SK-N-SH (cell line): ENCODE results near the gene NWD2. TPM values are rescaled to one million over a fixed set of nuclear protein-coding genes. Genes with fewer than 3 reads are reported as not detected.

Experiments
- CTCF ChIA-PET: fragments of 300-600, 350-600 bp; formaldehyde crosslinking; extraction: SDS; loops from one replicate; lab custom pipeline; 2021; lab: Yijun Ruan, JAX
- POLR2A ChIA-PET: fragments of 350-600 bp; sonication (Branson Sonifier 250); formaldehyde crosslinking; extraction: SDS; loops from one replicate; lab custom pipeline; 2020; ENCODE audit warnings: antibody characterized with exemption, inconsistent platforms; lab: Yijun Ruan, JAX
- DNase-seq: peaks from one replicate; pipeline ENCODE4 v3.0.0; 2012
- H2AFZ ChIP-seq: fragments of 200-600 bp; sonication (generic); 2 replicates; pipeline ENCODE4 v1.8.1; 2016; ENCODE audit warnings: antibody characterized with exemption, mild to moderate bottlenecking, low read depth
- H3F3A ChIP-seq: fragments of 200-600 bp; sonication (generic); replicated peaks from 2 replicates; pipeline ENCODE3; 2016; ENCODE audit warnings: antibody characterized with exemption, mild to moderate bottlenecking; ENCODE audit not compliant: insufficient read depth
- H3K27ac ChIP-seq, 2 experiments: fragments of 200-500 bp in 1 of 2; fragments of 200-600 bp in 1 of 2; sonication (Bioruptor generic) in 1 of 2; sonication (generic), shearing (Covaris generic) in 1 of 2; 2 replicates each; pipeline versions ENCODE4 v1.5.1 to v1.6.1; 2014 to 2016; ENCODE audit warnings: low read depth in 2 of 2, inconsistent platforms in 1 of 2, low read length in 1 of 2, mild to moderate bottlenecking in 1 of 2, mixed read lengths in 1 of 2
- H3K27me3 ChIP-seq: fragments of 200-600 bp; sonication (generic), shearing (Covaris generic); 2 replicates; pipeline ENCODE4 v1.6.1; 2016; ENCODE audit warnings: mixed run types; ENCODE audit not compliant: insufficient read depth
- H3K36me3 ChIP-seq, 2 experiments: fragments of 200-500 bp in 1 of 2; fragments of 200-600 bp in 1 of 2; sonication (Bioruptor generic) in 1 of 2; sonication (generic) in 1 of 2; replicated peaks in 1 of 2; 2 replicates each; pipeline versions ENCODE3 to v1.5.1; 2014 to 2016; ENCODE audit warnings: low read length in 1 of 2, mild to moderate bottlenecking in 1 of 2; ENCODE audit not compliant: insufficient read depth in 2 of 2, control insufficient read depth in 1 of 2
- H3K4me1 ChIP-seq, 2 experiments: fragments of 200-500 bp in 1 of 2; fragments of 200-600 bp in 1 of 2; sonication (Bioruptor generic) in 1 of 2; sonication (generic), shearing (Covaris generic) in 1 of 2; 2 replicates each; pipeline versions ENCODE4 v1.5.1 to v1.6.1; 2014 to 2016; ENCODE audit warnings: low read depth in 1 of 2, low read length in 1 of 2, mixed run types in 1 of 2; ENCODE audit not compliant: insufficient read depth in 2 of 2, control insufficient read depth in 1 of 2
- H3K4me2 ChIP-seq: fragments of 200-600 bp; sonication (generic), shearing (Covaris generic); 2 replicates; pipeline ENCODE4 v1.6.1; 2017; ENCODE audit warnings: mixed run types
- H3K4me3 ChIP-seq, 2 experiments: fragments of 200-500 bp in 1 of 2; fragments of 200-600 bp in 1 of 2; sonication (Bioruptor generic) in 1 of 2; sonication (generic), shearing (Covaris generic) in 1 of 2; 2 replicates each; pipeline versions ENCODE4 v1.5.1 to v1.8.1; 2014 to 2016; ENCODE audit warnings: low read depth in 2 of 2, inconsistent platforms in 1 of 2, low read length in 1 of 2, mild to moderate bottlenecking in 1 of 2, mixed read lengths in 1 of 2, moderate library complexity in 1 of 2
- H3K79me2 ChIP-seq: fragments of 200-600 bp; sonication (generic); 2 replicates; pipeline ENCODE4 v1.8.1; 2017; ENCODE audit warnings: mild to moderate bottlenecking; ENCODE audit not compliant: insufficient read depth
- H3K9ac ChIP-seq: fragments of 200-600 bp; sonication (generic); 2 replicates; pipeline ENCODE4 v1.6.1; 2017; ENCODE audit warnings: mixed run types
- H3K9me2 ChIP-seq: fragments of 200-600 bp; sonication (generic); 2 replicates; pipeline ENCODE4 v1.6.1; 2017; ENCODE audit warnings: mixed run types
- H3K9me3 ChIP-seq: fragments of 200-600 bp; sonication (generic); 2 replicates; pipeline ENCODE4 v1.6.1; 2017; ENCODE audit warnings: mixed run types, mild to moderate bottlenecking, moderate library complexity
- H4K20me1 ChIP-seq: fragments of 200-600 bp; sonication (generic); 2 replicates; pipeline ENCODE4 v1.6.1; 2017; ENCODE audit warnings: mild to moderate bottlenecking, mixed run types; ENCODE audit not compliant: insufficient read depth
- ELF1 ChIP-seq: IDR thresholded peaks from 2 replicates; pipeline ENCODE4 v1.4.0; 2012
- EZH2phosphoT487 ChIP-seq: fragments of 200-600 bp; sonication (generic); IDR thresholded peaks from 2 replicates; pipeline ENCODE4 v1.6.1; 2017; ENCODE audit warnings: low read depth, mixed run types, mild to moderate bottlenecking, antibody characterized with exemption, moderate library complexity, borderline replicate concordance
- GABPA ChIP-seq: IDR thresholded peaks from 2 replicates; pipeline ENCODE4 v1.4.0; 2012; ENCODE audit warnings: low read depth, mild to moderate bottlenecking
- MEF2A ChIP-seq: IDR thresholded peaks from 2 replicates; pipeline ENCODE4 v1.4.0; 2012; ENCODE audit warnings: low read depth, borderline replicate concordance
- RFX5 ChIP-seq: IDR thresholded peaks from 2 replicates; pipeline ENCODE4 v1.6.1; 2012; ENCODE audit warnings: mild to moderate bottlenecking, improper control_type of control experiment, low read length
- RXRA ChIP-seq: IDR thresholded peaks from 2 replicates; pipeline ENCODE4 v1.4.0; 2012; ENCODE audit warnings: low read depth, mild to moderate bottlenecking, borderline replicate concordance
- SIN3A ChIP-seq: IDR thresholded peaks from 2 replicates; pipeline ENCODE4 v1.6.1; 2012; ENCODE audit warnings: low read depth, mild to moderate bottlenecking, low read length, moderate library complexity, borderline replicate concordance
- SMC3 ChIP-seq: IDR thresholded peaks from 2 replicates; pipeline ENCODE4 v1.6.1; 2012; ENCODE audit warnings: low read depth, low read length, improper control_type of control experiment
- TCF12 ChIP-seq: IDR thresholded peaks from 2 replicates; pipeline ENCODE4 v1.4.0; 2012
- TEAD4 ChIP-seq: IDR thresholded peaks from 2 replicates; pipeline ENCODE4 v1.4.0; 2012; ENCODE audit warnings: mild to moderate bottlenecking, borderline replicate concordance; ENCODE audit not compliant: insufficient read depth
- YY1 ChIP-seq: IDR thresholded peaks from 2 replicates; pipeline ENCODE4 v1.4.0; 2012; ENCODE audit warnings: low read depth, mild to moderate bottlenecking
- WGBS: methylation state at CpG from one replicate; pipeline ENCODE4 v1.1.6; 2017; ENCODE audit warnings: low lambda C conversion rate; 5-methylcytosine and 5-hydroxymethylcytosine counted together
- polyA plus RNA-seq, 3 experiments: library from polyadenylated mRNA; depleted of rRNA; stranded (reverse); fragments of >200 nt; gene quantifications; 2 replicates each; pipeline ENCODE4 v1.2.3, GENCODE V29; 2012
- TF ChIP-seq, protein P1 (sequence below): fragments of 200-600 bp; sonication (generic); IDR thresholded peaks from 2 replicates; pipeline ENCODE4 v1.6.1; 2017; ENCODE audit warnings: antibody characterized with exemption, mild to moderate bottlenecking, moderate library complexity
- TF ChIP-seq, protein P2 (sequence below): IDR thresholded peaks from 2 replicates; pipeline ENCODE4 v1.4.0; 2012; ENCODE audit warnings: low read depth, borderline replicate concordance
- TF ChIP-seq, protein P3 (sequence below): IDR thresholded peaks from 2 replicates; pipeline ENCODE4 v1.4.0; 2012; ENCODE audit warnings: low read depth
- TF ChIP-seq, protein P4 (sequence below): fragments of 150-350 bp; IDR thresholded peaks from 2 replicates; pipeline ENCODE4 v1.6.1; 2016; ENCODE audit warnings: mild to moderate bottlenecking, low read depth, low read length
- TF ChIP-seq, protein P5 (sequence below): IDR thresholded peaks from 2 replicates; pipeline ENCODE4; 2012
- TF ChIP-seq, protein P6 (sequence below): IDR thresholded peaks from 2 replicates; pipeline ENCODE4 v1.4.0; 2012; ENCODE audit warnings: low read depth, borderline replicate concordance
- TF ChIP-seq, protein P7 (sequence below): fragments of 150-350 bp; IDR thresholded peaks from 2 replicates; pipeline ENCODE4 v1.6.1; 2017; ENCODE audit warnings: antibody characterized with exemption, low read length, low read depth, borderline replicate concordance

The NWD2 gene
- polyA plus RNA-seq, 1 of the 3 experiments (the other 2 are of a cell fraction) = not detected

DNA sequence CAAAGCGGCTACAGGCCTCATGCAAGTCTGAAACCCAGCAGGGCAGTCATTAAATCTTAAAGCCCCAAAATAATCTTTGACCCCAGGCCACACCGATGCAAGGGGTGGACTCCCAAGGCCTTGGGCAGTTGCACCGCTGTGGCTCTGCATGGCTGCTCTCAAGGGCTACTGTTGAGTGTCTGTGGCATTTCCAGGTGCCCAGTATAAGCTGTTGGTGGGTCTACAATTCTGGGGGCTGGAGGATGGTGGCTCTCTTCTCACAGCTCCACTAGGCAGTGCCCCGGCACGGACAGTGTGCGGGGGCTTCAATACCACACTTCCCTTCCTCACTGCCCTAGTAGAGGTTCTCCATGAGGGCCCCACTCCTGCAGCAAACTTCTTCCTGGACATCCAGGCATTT is 60.1 kb downstream of the NWD2 start:
- H2AFZ ChIP-seq = no peak overlapping the region
- no peak for DNase-seq
- H3K36me3 ChIP-seq = no peaks in the 10 kb centered on the region
- H3K9ac ChIP-seq = no peak overlapping the region
- H3K4me1 ChIP-seq = no peaks in the 10 kb centered on the region
- TF ChIP-seq, protein P1, sequence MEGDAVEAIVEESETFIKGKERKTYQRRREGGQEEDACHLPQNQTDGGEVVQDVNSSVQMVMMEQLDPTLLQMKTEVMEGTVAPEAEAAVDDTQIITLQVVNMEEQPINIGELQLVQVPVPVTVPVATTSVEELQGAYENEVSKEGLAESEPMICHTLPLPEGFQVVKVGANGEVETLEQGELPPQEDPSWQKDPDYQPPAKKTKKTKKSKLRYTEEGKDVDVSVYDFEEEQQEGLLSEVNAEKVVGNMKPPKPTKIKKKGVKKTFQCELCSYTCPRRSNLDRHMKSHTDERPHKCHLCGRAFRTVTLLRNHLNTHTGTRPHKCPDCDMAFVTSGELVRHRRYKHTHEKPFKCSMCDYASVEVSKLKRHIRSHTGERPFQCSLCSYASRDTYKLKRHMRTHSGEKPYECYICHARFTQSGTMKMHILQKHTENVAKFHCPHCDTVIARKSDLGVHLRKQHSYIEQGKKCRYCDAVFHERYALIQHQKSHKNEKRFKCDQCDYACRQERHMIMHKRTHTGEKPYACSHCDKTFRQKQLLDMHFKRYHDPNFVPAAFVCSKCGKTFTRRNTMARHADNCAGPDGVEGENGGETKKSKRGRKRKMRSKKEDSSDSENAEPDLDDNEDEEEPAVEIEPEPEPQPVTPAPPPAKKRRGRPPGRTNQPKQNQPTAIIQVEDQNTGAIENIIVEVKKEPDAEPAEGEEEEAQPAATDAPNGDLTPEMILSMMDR = no peak
- TF ChIP-seq ELF1 (no peak), SIN3A (no peak), YY1 (no peak), SMC3 (no peak), TCF12 (no peak), GABPA (no peak)
- TF ChIP-seq, protein P2, sequence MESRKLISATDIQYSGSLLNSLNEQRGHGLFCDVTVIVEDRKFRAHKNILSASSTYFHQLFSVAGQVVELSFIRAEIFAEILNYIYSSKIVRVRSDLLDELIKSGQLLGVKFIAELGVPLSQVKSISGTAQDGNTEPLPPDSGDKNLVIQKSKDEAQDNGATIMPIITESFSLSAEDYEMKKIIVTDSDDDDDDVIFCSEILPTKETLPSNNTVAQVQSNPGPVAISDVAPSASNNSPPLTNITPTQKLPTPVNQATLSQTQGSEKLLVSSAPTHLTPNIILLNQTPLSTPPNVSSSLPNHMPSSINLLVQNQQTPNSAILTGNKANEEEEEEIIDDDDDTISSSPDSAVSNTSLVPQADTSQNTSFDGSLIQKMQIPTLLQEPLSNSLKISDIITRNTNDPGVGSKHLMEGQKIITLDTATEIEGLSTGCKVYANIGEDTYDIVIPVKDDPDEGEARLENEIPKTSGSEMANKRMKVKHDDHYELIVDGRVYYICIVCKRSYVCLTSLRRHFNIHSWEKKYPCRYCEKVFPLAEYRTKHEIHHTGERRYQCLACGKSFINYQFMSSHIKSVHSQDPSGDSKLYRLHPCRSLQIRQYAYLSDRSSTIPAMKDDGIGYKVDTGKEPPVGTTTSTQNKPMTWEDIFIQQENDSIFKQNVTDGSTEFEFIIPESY = no peak
- H3K9me3 ChIP-seq = no peaks in the 10 kb centered on the region
- H3K4me3 ChIP-seq = no peak overlapping the region
- H3K9me2 ChIP-seq = no peaks in the 10 kb centered on the region
- 2% methylated on average over 6 of the region's 6 CpGs for WGBS
- no peak overlapping the region for H3K27ac ChIP-seq
- no peaks in the 10 kb centered on the region for H3K79me2 ChIP-seq
- ChIA-PET POLR2A (no interaction called here), CTCF (no interaction called here)
- no peaks in the 10 kb centered on the region for H3F3A ChIP-seq
- no peak overlapping the region for H3K4me2 ChIP-seq
- no peaks in the 10 kb centered on the region for H3K27me3 ChIP-seq
- no peaks in the 10 kb centered on the region for H4K20me1 ChIP-seq

DNA sequence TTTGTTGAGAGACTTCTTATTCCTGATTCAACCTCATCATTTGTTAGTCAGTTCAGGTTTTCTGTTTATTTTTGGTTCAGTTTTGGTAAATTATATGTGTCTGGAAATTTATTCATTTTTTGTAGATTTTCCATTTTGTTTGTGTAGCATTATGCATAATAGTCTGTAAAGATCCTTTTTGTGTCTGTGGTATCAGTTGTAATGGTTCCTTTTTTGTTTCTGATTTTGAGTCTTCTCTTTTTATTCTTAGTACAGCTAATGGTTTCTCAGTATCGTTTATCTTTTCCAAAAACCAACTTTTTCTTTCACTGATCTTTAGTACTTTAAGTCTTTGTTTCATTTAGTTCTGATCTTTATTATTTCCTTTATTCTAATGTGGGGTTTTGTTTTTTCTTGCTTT is 61.4 kb downstream of the NWD2 start:
- H4K20me1 ChIP-seq = no peaks in the 10 kb centered on the region
- H3K9ac ChIP-seq = no peak overlapping the region
- DNase-seq = no peak
- no peak overlapping the region for H3K4me3 ChIP-seq
- no peaks in the 10 kb centered on the region for H3K36me3 ChIP-seq
- no peak overlapping the region for H2AFZ ChIP-seq
- H3K9me2 ChIP-seq = no peaks in the 10 kb centered on the region
- no peak for TF ChIP-seq RXRA
- no peak for TF ChIP-seq SMC3
- no peak for TF ChIP-seq RFX5
- TF ChIP-seq YY1 = no peak
- no peak for TF ChIP-seq TEAD4
- TF ChIP-seq EZH2phosphoT487 = no peak
- TF ChIP-seq, protein P3, sequence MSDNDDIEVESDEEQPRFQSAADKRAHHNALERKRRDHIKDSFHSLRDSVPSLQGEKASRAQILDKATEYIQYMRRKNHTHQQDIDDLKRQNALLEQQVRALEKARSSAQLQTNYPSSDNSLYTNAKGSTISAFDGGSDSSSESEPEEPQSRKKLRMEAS = no peak
- no peak for TF ChIP-seq MEF2A
- TF ChIP-seq, protein P4, sequence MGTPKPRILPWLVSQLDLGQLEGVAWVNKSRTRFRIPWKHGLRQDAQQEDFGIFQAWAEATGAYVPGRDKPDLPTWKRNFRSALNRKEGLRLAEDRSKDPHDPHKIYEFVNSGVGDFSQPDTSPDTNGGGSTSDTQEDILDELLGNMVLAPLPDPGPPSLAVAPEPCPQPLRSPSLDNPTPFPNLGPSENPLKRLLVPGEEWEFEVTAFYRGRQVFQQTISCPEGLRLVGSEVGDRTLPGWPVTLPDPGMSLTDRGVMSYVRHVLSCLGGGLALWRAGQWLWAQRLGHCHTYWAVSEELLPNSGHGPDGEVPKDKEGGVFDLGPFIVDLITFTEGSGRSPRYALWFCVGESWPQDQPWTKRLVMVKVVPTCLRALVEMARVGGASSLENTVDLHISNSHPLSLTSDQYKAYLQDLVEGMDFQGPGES = no peak
- TF ChIP-seq, protein P5, sequence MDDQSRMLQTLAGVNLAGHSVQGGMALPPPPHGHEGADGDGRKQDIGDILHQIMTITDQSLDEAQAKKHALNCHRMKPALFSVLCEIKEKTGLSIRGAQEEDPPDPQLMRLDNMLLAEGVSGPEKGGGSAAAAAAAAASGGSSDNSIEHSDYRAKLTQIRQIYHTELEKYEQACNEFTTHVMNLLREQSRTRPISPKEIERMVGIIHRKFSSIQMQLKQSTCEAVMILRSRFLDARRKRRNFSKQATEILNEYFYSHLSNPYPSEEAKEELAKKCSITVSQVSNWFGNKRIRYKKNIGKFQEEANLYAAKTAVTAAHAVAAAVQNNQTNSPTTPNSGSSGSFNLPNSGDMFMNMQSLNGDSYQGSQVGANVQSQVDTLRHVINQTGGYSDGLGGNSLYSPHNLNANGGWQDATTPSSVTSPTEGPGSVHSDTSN = no peak
- TF ChIP-seq, protein P6, sequence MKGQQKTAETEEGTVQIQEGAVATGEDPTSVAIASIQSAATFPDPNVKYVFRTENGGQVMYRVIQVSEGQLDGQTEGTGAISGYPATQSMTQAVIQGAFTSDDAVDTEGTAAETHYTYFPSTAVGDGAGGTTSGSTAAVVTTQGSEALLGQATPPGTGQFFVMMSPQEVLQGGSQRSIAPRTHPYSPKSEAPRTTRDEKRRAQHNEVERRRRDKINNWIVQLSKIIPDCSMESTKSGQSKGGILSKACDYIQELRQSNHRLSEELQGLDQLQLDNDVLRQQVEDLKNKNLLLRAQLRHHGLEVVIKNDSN = no peak
- TF ChIP-seq, protein P7, sequence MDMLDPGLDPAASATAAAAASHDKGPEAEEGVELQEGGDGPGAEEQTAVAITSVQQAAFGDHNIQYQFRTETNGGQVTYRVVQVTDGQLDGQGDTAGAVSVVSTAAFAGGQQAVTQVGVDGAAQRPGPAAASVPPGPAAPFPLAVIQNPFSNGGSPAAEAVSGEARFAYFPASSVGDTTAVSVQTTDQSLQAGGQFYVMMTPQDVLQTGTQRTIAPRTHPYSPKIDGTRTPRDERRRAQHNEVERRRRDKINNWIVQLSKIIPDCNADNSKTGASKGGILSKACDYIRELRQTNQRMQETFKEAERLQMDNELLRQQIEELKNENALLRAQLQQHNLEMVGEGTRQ = no peak
- no peak for TF ChIP-seq GABPA
- H3K4me1 ChIP-seq = no peaks in the 10 kb centered on the region
- H3F3A ChIP-seq = no peaks in the 10 kb centered on the region
- H3K27ac ChIP-seq = no peak overlapping the region
- no peaks in the 10 kb centered on the region for H3K9me3 ChIP-seq
- ChIA-PET CTCF (no interaction called here), POLR2A (no interaction called here)
- no peak overlapping the region for H3K4me2 ChIP-seq
- no peaks in the 10 kb centered on the region for H3K79me2 ChIP-seq
- H3K27me3 ChIP-seq = no peaks in the 10 kb centered on the region
- WGBS = 0% methylated on average over 1 of the region's 1 CpG
